HG02759 (cell line): ENCODE data around the gene NOL6.
"Not testable (repeated sequence)": the region's sequence is repeated elsewhere in the genome, so short reads cannot be mapped to it uniquely, and the experiment has no call there.

Experiments
- ATAC-seq: cut with Tn5 transposase; IDR thresholded peaks from one replicate; pipeline ENCODE4 v1.9.1; 2021; ENCODE audit warnings: mild to moderate bottlenecking, moderate library complexity; ENCODE audit not compliant: unreplicated experiment

NOL6 gene

GRCh38 chr9:33472881-33473615 is 676 bp downstream of the NOL6 start:
- ATAC-seq: no peak

GRCh38 chr9:33472171-33472880 is 1.4 kb downstream of the NOL6 start:
- ATAC-seq: no peak

GRCh38 chr9:33471361-33471760 is 2.4 kb downstream of the NOL6 start:
- no peak for ATAC-seq

GRCh38 chr9:33469891-33470290 is 3.8 kb downstream of the NOL6 start:
- ATAC-seq: no peak

- ATAC-seq: no peak
These were observed 4.7 kb downstream of the NOL6 start for GRCh38 chr9:33468797-33469621.

GRCh38 chr9:33468215-33468730 is 5.5 kb downstream of the NOL6 start:
- ATAC-seq: no peak

- ATAC-seq: no peak
These were observed 6.2 kb downstream of the NOL6 start for GRCh38 chr9:33467526-33467925.

- peak; percentile 56 for ATAC-seq
These were observed 6.9 kb downstream of the NOL6 start for GRCh38 chr9:33466565-33467495.

- no peak for ATAC-seq
These were observed 7.8 kb downstream of the NOL6 start for GRCh38 chr9:33465596-33466564.

- no peak for ATAC-seq
These were observed 8.6 kb downstream of the NOL6 start for GRCh38 chr9:33465096-33465495.

- no peak for ATAC-seq
These were observed 9.6 kb downstream of the NOL6 start for GRCh38 chr9:33464045-33464636.

GRCh38 chr9:33463151-33463550 is 10.6 kb downstream of the NOL6 start:
- no peak for ATAC-seq

- no peak for ATAC-seq
These were observed 12.2 kb downstream of the NOL6 start for GRCh38 chr9:33461492-33461891.

- no peak for ATAC-seq
These were observed 12.9 kb downstream of the NOL6 start for GRCh38 chr9:33460854-33461253.

- ATAC-seq: no peak
These were observed 14.6 kb downstream of the NOL6 start for GRCh38 chr9:33459115-33459514.

- no peak for ATAC-seq
These were observed 15.3 kb downstream of the NOL6 start for GRCh38 chr9:33458444-33458843.

- no peak for ATAC-seq
These were observed 17.8 kb downstream of the NOL6 start for GRCh38 chr9:33455945-33456344.

- ATAC-seq: not testable (repeated sequence)
These were observed 18.3 kb downstream of the NOL6 start for GRCh38 chr9:33455456-33455855.

- not testable (repeated sequence) for ATAC-seq
These were observed 19.1 kb downstream of the NOL6 start for GRCh38 chr9:33454661-33455026.
